Measurements from ENCODE around the gene HIVEP3.

Gene HIVEP3

GRCh38 chr1:41483001-41483850, 435.5 kb downstream of the HIVEP3 start:
- H3K4me1 ChIP-seq (ENCODE audit: insufficient read depth, low read length), result peaks cover 33% of the 10 kb centered on the region
- H3K27me3 ChIP-seq (ENCODE audit: insufficient read depth, low read length), result peaks cover 6% of the 10 kb centered on the region; the same call in 1 of the 2 replicates
- H3K9me3 ChIP-seq (ENCODE audit: insufficient read depth, low read depth, low read length), result no peaks in the 10 kb centered on the region
- H3K27ac ChIP-seq (ENCODE audit: low read length), result no peak overlapping the region
- no peak overlapping the region for H3K9ac ChIP-seq (ENCODE audit: low read depth, low read length)
- H3K36me3 ChIP-seq (ENCODE audit: insufficient read depth, low read depth, low read length), result no peaks in the 10 kb centered on the region
- no peak overlapping the region for H3K4me3 ChIP-seq (ENCODE audit: low read length)

GRCh38 chr1:41482001-41482765, 436.5 kb downstream of the HIVEP3 start:
- Histone ChIP-seq H3K27ac (ENCODE audit: low read length) (no peak overlapping the region), H3K9ac (ENCODE audit: low read depth, low read length) (no peak overlapping the region), H3K4me3 (ENCODE audit: low read length) (no peak overlapping the region), H3K9me3 (ENCODE audit: insufficient read depth, low read depth, low read length) (no peaks in the 10 kb centered on the region), H3K4me1 (ENCODE audit: insufficient read depth, low read length) (peaks cover 23% of the 10 kb centered on the region), H3K36me3 (ENCODE audit: insufficient read depth, low read depth, low read length) (no peaks in the 10 kb centered on the region), H3K27me3 (ENCODE audit: insufficient read depth, low read length) (peaks cover 6% of the 10 kb centered on the region; the same call in 1 of the 2 replicates)

- Histone ChIP-seq H3K9ac (ENCODE audit: low read depth, low read length) (no peak overlapping the region), H3K36me3 (ENCODE audit: insufficient read depth, low read depth, low read length) (no peaks in the 10 kb centered on the region), H3K4me1 (ENCODE audit: insufficient read depth, low read length) (peaks cover 18% of the 10 kb centered on the region), H3K27ac (ENCODE audit: low read length) (no peak overlapping the region), H3K27me3 (ENCODE audit: insufficient read depth, low read length) (peaks cover 6% of the 10 kb centered on the region; the same call in 1 of the 2 replicates), H3K4me3 (ENCODE audit: low read length) (no peak overlapping the region), H3K9me3 (ENCODE audit: insufficient read depth, low read depth, low read length) (no peaks in the 10 kb centered on the region)
Observed at GRCh38 chr1:41481109-41481775, 437.5 kb downstream of the HIVEP3 start.

- no peaks in the 10 kb centered on the region for H3K36me3 ChIP-seq (ENCODE audit: insufficient read depth, low read depth, low read length)
- no peak overlapping the region for H3K27ac ChIP-seq (ENCODE audit: low read length)
- peaks cover 11% of the 10 kb centered on the region for H3K4me1 ChIP-seq (ENCODE audit: insufficient read depth, low read length)
- no peak overlapping the region for H3K9ac ChIP-seq (ENCODE audit: low read depth, low read length)
- H3K27me3 ChIP-seq (ENCODE audit: insufficient read depth, low read length), result peaks cover under 1% of the 10 kb centered on the region; the same call in 1 of the 2 replicates
- no peak overlapping the region for H3K4me3 ChIP-seq (ENCODE audit: low read length)
- H3K9me3 ChIP-seq (ENCODE audit: insufficient read depth, low read depth, low read length), result no peaks in the 10 kb centered on the region
Observed at GRCh38 chr1:41480204-41481108, 438.3 kb downstream of the HIVEP3 start.

GRCh38 chr1:41479808-41480160, 438.9 kb downstream of the HIVEP3 start:
- H3K4me3 ChIP-seq (ENCODE audit: low read length), result no peak overlapping the region
- H3K4me1 ChIP-seq (ENCODE audit: insufficient read depth, low read length), result peaks cover 4% of the 10 kb centered on the region; the same call in 1 of the 2 replicates
- H3K27ac ChIP-seq (ENCODE audit: low read length), result no peak overlapping the region
- no peaks in the 10 kb centered on the region for H3K36me3 ChIP-seq (ENCODE audit: insufficient read depth, low read depth, low read length)
- no peaks in the 10 kb centered on the region for H3K27me3 ChIP-seq (ENCODE audit: insufficient read depth, low read length)
- H3K9me3 ChIP-seq (ENCODE audit: insufficient read depth, low read depth, low read length), result no peaks in the 10 kb centered on the region
- H3K9ac ChIP-seq (ENCODE audit: low read depth, low read length), result no peak overlapping the region

GRCh38 chr1:41479000-41479807, 439.5 kb downstream of the HIVEP3 start:
- no peaks in the 10 kb centered on the region for H3K9me3 ChIP-seq (ENCODE audit: insufficient read depth, low read depth, low read length)
- no peaks in the 10 kb centered on the region for H3K36me3 ChIP-seq (ENCODE audit: insufficient read depth, low read depth, low read length)
- no peak overlapping the region for H3K27ac ChIP-seq (ENCODE audit: low read length)
- no peak overlapping the region for H3K9ac ChIP-seq (ENCODE audit: low read depth, low read length)
- no peak overlapping the region for H3K4me3 ChIP-seq (ENCODE audit: low read length)
- peaks cover 4% of the 10 kb centered on the region; the same call in 1 of the 2 replicates for H3K4me1 ChIP-seq (ENCODE audit: insufficient read depth, low read length)
- H3K27me3 ChIP-seq (ENCODE audit: insufficient read depth, low read length), result no peaks in the 10 kb centered on the region

- Histone ChIP-seq H3K9me3 (ENCODE audit: insufficient read depth, low read depth, low read length) (no peaks in the 10 kb centered on the region), H3K4me3 (ENCODE audit: low read length) (no peak overlapping the region), H3K4me1 (ENCODE audit: insufficient read depth, low read length) (peaks cover 4% of the 10 kb centered on the region; the same call in 1 of the 2 replicates), H3K27me3 (ENCODE audit: insufficient read depth, low read length) (no peaks in the 10 kb centered on the region), H3K27ac (ENCODE audit: low read length) (no peak overlapping the region), H3K9ac (ENCODE audit: low read depth, low read length) (no peak overlapping the region), H3K36me3 (ENCODE audit: insufficient read depth, low read depth, low read length) (no peaks in the 10 kb centered on the region)
Observed at GRCh38 chr1:41478118-41478748, 440.5 kb downstream of the HIVEP3 start.

GRCh38 chr1:41476807-41477361, 441.8 kb downstream of the HIVEP3 start:
- no peaks in the 10 kb centered on the region for H3K4me1 ChIP-seq (ENCODE audit: insufficient read depth, low read length)
- H3K36me3 ChIP-seq (ENCODE audit: insufficient read depth, low read depth, low read length), result no peaks in the 10 kb centered on the region
- H3K9ac ChIP-seq (ENCODE audit: low read depth, low read length), result no peak overlapping the region
- H3K27ac ChIP-seq (ENCODE audit: low read length), result no peak overlapping the region
- H3K9me3 ChIP-seq (ENCODE audit: insufficient read depth, low read depth, low read length), result no peaks in the 10 kb centered on the region
- no peak overlapping the region for H3K4me3 ChIP-seq (ENCODE audit: low read length)
- no peaks in the 10 kb centered on the region for H3K27me3 ChIP-seq (ENCODE audit: insufficient read depth, low read length)

- H3K27me3 ChIP-seq (ENCODE audit: insufficient read depth, low read length), result no peaks in the 10 kb centered on the region
- no peaks in the 10 kb centered on the region for H3K4me1 ChIP-seq (ENCODE audit: insufficient read depth, low read length)
- no peaks in the 10 kb centered on the region for H3K36me3 ChIP-seq (ENCODE audit: insufficient read depth, low read depth, low read length)
- no peak overlapping the region for H3K4me3 ChIP-seq (ENCODE audit: low read length)
- H3K27ac ChIP-seq (ENCODE audit: low read length), result no peak overlapping the region
- no peak overlapping the region for H3K9ac ChIP-seq (ENCODE audit: low read depth, low read length)
- H3K9me3 ChIP-seq (ENCODE audit: insufficient read depth, low read depth, low read length), result no peaks in the 10 kb centered on the region
Observed at GRCh38 chr1:41475859-41476567, 442.7 kb downstream of the HIVEP3 start.

Measured in iPS-20b (cell line).